CD4-positive, alpha-beta T cell treated with Interferon gamma for 1 hour (primary cell): ENCODE measurements around the gene CACNG5.

Experiments used
- DNase-seq: peaks from one replicate; pipeline ENCODE4 v3.0.0-alpha.2; 2020

CACNG5 gene

DNA sequence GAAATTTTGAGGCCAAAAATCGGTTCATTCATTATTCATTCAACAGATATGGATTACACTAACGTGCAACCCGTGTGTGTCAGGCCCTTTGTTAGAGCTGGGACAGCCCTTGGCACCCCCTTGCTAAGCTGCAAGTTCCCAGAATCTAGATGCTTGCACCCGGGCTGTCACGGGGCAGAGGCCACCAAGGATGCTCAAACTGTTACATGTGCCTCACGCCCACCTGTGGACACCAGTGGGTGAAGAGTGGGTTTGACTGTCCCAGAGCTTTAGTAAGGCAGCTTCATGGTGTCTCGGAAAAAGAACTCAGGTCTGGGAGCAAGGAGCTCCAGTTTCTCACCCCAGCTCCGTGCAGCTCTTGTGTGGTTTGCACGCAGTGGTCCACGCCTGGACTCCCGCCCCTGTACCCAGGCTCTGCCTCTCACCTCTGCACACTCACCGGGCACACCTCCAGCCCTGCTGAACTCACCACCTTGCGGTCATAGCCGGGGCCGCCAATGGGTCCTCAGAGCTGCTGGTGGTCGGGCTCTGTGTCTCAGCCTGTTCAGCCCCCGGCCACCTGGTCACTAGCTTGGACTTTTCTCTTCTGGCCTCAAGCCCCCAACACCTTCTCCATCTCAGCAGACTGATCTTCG is 75.9 kb downstream of the CACNG5 start:
- no peak for DNase-seq

GRCh38 chr17:66915204-66915611 is 80.3 kb downstream of the CACNG5 start:
- no peak for DNase-seq

- DNase-seq, result no peak
Observed at GRCh38 chr17:66915792-66916191, 80.9 kb downstream of the CACNG5 start.

GRCh38 chr17:66916946-66917345 is 82.0 kb downstream of the CACNG5 start:
- no peak for DNase-seq

DNA sequence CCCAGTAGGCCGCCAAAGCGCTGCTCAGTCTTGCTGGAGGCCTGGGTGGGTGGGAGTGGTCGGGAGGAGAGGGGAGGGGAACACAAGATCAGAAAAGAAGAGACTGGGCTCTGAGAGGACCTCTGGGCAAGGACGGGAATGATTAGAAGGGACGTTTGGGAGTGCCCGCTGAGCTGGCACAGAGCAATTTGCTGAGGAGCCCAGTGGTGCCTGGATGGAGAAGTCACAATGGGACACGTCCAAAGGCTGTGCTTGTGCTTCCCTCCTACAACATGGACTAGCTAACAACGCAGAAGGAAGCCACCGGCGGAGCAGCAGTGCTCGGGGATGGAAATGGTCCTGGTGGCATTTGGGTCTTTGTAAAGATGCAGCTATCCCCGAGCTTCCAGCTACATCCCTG is 84.0 kb downstream of the CACNG5 start:
- DNase-seq, result no peak

DNA sequence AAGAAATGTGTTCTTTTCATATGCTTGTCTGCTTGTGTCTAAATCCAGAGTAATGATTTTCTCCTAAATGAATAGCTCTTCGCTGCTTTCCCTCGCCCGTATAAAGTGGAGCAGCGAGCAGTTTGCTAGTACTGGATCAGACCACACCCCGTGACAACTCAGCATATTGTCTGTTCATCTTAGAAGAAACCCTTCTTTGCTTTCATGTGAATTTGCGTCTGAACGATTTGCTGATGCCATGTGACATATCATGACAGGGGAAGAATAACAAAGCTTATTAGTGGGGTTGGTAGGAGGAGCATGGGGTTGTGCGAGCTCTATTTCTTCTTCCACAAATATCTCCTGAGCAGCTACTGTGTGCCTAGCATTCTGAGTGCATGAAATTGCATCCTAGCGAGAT is 85.5 kb downstream of the CACNG5 start:
- DNase-seq, result no peak

DNA sequence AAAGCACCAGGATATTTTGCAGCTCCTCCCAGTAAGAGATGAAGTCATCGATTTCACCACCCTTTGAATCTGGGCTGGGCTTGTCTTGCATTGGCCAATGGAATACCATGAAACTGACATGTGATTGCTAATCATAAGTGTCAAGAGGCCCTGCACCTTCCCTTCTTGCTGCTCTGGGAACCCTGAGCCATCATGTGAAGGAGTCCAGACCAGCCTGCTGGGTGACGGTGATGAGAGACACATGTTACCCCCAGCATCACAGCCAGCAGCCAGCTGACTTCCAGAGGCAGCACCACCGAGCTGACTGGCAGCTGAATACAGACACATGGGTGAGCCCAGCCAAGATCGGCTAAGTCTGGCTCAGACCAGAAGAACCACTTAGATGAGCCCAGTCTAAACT is 86.0 kb downstream of the CACNG5 start:
- no peak for DNase-seq

DNA sequence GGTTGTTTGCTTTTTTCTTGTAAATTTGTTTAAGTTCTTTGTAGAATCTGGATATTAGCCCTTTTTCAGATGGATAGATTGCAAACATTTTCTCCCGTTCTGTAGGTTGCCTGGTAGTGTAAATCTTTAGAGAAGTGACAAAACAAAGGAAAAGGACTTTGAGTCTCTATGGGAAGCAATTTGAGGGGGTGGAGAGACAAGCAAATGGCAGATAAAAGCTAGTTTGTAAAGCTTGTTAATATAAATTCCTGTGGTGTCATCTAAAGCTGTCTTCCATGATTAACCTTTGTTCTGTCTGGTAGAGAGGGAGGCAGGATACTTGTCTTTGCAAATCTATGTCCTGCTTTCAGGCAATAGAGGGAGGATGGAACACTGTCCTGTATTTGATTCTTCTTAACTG is 89.0 kb downstream of the CACNG5 start:
- DNase-seq, result no peak

DNA sequence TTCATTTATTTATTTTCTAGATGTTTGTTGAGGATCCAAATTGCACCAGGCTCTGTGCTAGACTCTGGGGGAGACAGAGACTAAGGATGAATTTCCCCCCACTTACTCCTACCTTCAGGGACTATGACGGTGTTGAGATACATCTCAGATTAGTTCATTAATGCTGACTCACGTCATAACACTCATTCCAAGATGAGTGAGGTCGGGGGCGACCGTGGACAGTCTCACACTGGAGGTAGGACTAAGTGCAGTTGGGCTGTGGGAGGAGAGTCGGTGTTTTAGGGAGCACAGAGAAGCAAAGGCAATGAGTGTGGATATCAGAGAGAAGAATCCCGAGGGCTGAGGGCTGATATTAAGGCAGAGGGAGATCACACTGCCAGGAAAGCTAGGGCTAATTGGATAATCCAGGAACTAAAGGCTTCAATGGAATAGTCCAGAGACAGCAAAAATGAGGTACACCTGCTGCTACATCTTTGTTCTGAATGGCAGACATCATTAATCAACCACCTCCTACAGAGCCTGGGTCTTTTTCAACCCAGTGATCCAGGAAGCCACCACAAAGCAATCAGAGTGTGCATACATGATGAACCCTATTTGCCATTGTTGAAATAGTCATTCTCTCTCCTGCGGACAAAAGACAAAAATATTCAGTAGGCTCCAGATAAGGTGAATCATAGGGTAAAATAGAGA is 91.0 kb downstream of the CACNG5 start:
- no peak for DNase-seq

GRCh38 chr17:66928949-66929348 is 94.0 kb downstream of the CACNG5 start:
- no peak for DNase-seq

- DNase-seq, result no peak
Observed at GRCh38 chr17:66929591-66929990, 94.7 kb downstream of the CACNG5 start.

DNA sequence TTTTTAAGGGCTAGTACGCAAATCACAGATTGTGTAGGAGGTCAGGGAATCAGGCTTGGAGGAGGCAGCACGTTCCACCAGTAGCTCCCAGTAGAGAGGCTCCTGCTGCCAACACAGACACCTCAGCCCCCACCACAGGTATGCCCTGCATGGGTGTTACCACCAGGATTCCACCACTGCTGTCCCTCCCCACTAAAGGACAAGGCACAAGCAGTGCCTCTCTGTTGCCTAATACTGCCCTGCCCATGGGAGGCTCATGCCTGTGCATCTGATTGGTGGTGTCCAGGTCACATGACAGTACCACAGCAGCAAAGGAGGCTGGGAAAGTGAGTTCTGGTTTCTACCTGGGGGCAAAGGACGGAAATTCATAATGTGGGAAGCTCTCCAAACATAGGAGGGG is 96.0 kb downstream of the CACNG5 start:
- no peak for DNase-seq

GRCh38 chr17:66932311-66932710 is 97.4 kb downstream of the CACNG5 start:
- DNase-seq, result no peak

DNA sequence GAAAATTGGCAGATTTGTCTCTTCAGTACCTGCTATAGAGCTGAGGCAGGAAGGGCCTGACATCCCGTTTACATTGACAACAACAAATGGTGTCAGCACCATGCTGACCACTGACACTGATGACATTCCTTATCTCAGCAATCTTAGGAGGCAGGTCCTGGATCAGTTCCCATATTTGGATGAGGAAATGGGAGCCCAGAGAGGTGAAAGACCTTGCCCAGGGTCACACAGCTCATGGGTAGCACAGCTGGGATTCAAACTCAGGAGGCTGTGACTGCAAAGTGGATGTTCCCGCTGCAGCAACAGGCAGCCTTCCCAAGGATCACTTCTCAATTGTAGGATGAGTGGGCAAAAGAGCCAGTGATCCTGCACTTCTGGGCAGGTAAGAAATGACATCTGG is 99.1 kb downstream of the CACNG5 start:
- no peak for DNase-seq
